Retinal pigment epithelial cell (primary cell): ENCODE data around the gene TTLL12.

ENCODE experiments used
- DNase-seq: peaks from one replicate; pipeline ENCODE4 v3.0.0-alpha.2; 2010; ENCODE audit warnings: low read depth
- H3K4me3 ChIP-seq: 2 replicates; pipeline ENCODE4 v1.5.1; 2011; ENCODE audit warnings: mild to moderate bottlenecking, low read length, control low read depth, moderate library complexity
- TF ChIP-seq, protein P1 (sequence below): conservative IDR thresholded peaks from 2 replicates; pipeline ENCODE4 v1.5.1; 2011; ENCODE audit warnings: low read depth, low read length, control low read depth, inconsistent platforms

Gene TTLL12

DNA sequence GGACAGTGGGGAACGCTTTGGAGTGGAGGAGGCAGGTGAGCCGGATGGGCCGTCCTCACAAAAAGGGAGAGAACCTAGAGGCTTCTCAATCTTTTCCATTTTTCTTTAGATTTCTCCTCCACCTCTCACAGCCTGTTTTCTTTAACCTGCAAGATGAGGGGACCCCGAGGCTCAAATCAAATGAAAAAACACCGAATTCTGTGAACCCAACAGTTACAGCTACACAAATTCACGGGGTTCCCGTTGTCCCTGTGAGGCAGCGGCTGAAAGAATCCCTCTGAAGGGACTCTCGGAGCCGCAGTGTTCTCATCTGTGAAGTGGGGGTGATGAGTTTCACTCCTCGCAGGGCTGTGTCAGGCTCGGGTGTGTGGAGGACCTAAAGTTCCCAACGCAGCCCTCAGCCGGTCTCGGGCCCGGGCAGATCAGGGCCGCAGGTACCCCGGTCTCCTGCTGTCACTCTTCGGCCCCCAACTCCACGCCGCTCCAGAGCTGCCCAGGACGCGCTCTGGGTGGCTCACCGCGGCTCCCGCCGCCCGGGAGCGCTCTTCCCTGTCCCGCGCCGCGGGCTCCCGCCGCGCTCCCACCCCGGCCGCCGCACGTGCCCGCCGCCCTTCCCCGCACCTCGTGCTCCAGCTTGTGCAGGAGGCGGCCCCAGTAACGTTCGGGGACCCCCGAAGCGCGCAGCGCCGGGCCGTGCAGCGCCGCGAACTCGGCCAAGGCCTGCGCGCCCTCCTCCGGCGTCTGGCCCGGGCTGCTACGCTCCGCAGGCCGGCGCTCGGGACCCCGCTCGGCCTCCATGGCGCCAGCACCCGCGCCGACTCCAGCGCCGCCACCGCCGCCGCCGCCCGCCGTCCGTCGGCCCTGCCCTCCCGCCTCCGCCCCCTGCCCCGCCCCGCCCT lies at the start of gene TTLL12:
TTLL12 (minus strand) TSS at position 863 of the 899 bp plus-strand sequence; CDS start at position 798, 65 bp downstream.
- H3K4me3 ChIP-seq = peak within 1 kb of the TSS; percentile 74
- TF ChIP-seq, protein P1, sequence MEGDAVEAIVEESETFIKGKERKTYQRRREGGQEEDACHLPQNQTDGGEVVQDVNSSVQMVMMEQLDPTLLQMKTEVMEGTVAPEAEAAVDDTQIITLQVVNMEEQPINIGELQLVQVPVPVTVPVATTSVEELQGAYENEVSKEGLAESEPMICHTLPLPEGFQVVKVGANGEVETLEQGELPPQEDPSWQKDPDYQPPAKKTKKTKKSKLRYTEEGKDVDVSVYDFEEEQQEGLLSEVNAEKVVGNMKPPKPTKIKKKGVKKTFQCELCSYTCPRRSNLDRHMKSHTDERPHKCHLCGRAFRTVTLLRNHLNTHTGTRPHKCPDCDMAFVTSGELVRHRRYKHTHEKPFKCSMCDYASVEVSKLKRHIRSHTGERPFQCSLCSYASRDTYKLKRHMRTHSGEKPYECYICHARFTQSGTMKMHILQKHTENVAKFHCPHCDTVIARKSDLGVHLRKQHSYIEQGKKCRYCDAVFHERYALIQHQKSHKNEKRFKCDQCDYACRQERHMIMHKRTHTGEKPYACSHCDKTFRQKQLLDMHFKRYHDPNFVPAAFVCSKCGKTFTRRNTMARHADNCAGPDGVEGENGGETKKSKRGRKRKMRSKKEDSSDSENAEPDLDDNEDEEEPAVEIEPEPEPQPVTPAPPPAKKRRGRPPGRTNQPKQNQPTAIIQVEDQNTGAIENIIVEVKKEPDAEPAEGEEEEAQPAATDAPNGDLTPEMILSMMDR = no peak
- no peak for DNase-seq

DNA sequence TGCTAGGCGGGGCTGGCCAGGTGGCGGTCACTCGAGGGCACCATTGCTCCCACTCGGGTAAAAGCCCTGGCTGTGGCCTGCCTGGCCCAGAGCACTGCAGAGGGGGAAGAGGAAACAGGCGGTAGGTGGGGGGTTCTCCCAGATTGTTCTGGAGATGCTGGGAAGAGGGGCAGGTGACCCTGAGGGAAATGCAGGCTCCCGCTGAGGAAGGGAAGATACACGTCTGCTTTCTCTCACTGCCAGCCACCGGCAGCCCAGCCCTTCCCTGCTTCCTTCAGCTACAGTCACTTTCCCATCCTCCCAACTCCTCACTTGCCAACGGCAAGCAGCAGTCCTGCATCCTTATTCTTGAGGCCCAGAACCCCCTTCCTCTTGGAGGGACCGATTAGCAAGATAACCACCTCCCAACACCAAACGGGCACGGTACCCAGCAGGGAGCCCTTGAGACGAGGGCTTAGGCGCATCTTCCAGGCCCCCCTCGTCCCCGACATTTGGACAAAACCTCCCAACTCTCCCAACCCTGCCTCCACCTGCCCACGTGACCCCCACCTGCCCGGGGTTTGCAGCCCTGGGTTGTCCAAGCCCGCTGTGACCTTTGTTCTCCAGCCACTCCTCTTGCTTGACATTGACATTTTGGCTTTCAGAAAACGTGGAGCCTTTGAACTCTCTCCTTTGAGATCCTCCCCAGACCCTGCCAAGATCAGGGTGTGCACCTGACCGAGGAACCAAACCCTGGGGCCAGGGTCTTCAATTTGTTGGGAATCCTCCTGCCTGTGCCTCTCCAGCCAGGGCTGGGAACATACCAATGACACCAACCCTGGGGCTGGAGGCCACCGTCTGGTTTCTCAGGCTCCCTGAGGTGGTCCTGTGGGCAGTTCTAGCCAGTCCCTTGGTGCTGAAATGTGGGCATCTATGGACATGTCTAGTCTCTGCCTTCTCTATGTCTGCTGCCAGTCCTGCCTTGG lies 48.8 kb upstream of the TTLL12 start:
- H3K4me3 ChIP-seq = no peak overlapping the region
- no peak for DNase-seq
- TF ChIP-seq, protein P1 = no peak

DNA sequence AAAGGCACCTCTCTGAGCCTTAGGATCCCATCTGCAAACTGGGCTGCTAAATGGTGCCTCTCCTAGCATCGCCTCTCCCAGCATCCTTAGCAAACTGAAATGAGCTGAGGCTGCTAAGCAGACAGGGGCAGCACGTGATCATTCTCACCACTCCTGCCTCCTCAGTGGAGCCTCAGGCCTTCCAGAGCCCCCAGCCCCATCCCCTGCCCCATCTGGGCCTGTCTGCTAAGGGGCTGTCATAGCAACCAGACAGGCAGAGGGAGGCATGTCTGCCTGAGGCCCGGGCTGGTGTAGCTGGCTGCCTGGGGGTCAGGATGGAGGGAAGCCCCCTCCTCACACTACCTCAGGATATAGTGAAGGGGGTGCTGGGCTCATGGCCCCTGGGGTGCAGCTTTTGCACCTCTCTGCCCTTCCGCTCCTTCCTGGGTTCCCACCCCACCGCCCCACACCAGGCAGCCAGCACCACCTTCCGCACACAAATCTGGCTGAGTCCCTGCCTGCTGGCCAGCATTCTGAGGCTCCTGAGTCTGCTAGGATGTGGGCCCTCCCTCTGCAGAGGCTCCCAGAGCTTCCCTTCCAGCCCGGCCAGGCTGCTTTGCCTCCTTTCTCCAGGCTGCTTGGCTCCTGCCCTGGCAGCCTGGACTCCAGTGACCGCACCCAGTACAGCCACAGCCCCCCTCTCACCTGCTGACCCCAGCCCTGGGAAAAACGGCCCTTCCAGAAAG lies 47.5 kb upstream of the TTLL12 start:
- TF ChIP-seq, protein P1 = no peak
- no peak overlapping the region for H3K4me3 ChIP-seq
- no peak for DNase-seq

DNA sequence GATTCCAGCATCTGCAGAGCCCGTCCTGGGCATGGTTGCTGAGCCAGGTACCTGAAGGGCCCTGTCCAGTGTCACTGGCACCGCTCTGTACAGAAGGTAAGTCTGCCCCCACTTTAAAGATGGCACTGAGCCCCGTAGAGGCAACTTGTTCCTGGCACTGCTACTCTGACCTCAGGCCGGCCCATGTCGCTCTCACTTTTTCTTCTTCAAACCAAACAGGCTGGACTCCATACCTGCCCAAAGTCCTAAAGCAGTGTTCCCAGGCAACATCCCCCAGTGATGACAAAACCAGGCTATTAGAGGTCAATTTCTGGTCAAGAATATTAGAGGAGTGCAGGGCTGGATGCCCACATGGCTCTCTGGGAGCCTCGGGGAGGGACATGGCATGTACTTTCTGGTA lies 46.6 kb upstream of the TTLL12 start:
- DNase-seq = no peak
- TF ChIP-seq, protein P1 = no peak
- H3K4me3 ChIP-seq = no peak overlapping the region

DNA sequence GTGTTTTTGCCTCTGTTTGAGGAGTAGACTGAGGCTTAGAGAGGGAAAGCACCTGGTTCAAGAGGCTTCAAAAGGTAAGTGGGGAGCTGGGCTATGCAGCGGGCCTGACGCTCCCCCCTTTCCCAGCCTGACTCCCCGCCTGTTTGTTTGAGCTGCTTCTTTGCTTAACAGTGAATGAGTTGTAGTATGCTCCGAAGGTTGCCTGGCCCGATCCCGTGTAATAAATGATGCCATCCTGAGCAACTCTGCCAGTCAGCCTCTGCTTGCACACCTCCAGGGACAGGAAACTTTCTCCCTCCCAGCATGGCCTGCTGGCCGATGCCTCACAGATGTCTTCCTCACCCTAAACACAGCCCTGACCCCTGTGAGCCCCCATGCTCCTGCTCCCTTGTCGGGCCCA lies 45.5 kb upstream of the TTLL12 start:
- DNase-seq = no peak
- TF ChIP-seq, protein P1 = no peak
- no peak overlapping the region for H3K4me3 ChIP-seq

DNA sequence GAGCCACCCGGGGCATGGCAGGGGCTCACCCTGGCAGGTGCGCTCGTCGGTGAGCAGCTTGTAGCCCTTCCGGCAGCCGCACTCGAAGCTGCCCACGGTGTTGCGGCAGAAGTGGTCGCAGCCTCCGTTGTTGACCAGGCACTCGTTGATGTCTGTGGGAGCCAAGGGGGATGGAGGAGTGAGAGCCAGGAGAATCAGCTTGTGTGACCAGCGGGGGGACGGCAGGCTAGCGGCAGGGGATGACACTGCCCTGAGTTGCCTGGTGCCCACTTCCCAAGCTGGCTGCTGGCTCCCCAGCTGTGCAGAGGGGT lies 44.7 kb upstream of the TTLL12 start:
- no peak for DNase-seq
- H3K4me3 ChIP-seq = no peak overlapping the region
- TF ChIP-seq, protein P1 = no peak
